Fibroblast of upper back skin (primary cell): ENCODE measurements around the gene SPATA13.

Experiments
- DNase-seq: peaks from one replicate; pipeline ENCODE4 v3.0.0-alpha.2; 2013

Gene SPATA13

DNA sequence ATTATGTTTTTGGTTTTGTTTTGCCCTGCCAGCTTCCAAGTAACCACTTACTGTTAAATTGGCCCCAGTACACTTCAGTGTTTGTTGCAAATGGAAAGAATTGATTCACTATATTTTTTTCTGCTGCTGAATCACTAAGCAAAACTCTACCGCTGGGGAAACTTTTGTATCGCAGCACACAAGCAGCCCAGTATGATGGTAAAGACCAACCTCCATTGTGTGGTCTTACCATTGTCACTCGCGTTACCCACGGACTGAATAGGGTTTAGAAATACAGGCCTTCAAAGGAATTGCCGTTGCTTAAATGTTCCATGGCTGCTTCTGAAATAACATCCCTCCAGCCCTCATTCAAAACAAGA is 7.9 kb downstream of the SPATA13 start:
- DNase-seq, result no peak

DNA sequence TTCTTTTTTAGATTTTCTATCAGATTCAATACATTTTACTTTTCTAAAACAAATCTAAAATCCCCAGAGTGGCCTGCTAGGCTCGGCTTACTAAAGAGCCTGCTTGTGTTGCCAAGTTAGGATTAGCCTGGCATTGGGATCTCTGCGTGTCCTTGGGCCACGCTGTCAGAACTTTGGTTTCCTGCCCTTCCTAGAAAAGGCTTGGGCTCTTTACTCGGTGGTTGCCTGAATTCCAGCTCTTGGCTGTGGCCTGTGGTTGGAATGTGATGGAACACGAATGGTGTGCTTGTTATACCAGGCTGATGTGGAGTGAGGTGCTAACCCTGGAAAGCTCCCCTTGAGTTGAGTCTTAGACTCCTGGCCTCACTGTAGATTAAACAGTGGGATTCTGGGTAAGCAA is 8.5 kb downstream of the SPATA13 start:
- no peak for DNase-seq

DNA sequence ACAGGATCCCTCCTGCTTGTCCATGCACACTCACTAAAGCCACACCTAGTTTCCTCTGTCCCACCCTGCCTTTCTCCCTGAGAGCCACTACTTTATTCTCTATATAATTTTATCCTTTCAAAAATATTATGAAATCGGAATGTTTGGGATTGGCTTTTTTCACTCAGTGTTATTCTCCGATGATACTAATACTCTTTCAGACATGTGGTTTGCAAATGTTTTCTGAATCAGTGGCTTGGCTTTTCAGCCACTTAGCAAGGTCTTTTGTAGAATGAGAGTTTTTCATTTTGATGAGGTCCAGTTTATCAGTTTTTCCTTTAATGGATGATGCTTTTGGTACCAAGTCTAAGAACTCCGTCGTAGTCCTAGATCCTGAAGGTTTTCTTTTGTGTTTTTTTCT is 11.6 kb downstream of the SPATA13 start:
- no peak for DNase-seq

DNA sequence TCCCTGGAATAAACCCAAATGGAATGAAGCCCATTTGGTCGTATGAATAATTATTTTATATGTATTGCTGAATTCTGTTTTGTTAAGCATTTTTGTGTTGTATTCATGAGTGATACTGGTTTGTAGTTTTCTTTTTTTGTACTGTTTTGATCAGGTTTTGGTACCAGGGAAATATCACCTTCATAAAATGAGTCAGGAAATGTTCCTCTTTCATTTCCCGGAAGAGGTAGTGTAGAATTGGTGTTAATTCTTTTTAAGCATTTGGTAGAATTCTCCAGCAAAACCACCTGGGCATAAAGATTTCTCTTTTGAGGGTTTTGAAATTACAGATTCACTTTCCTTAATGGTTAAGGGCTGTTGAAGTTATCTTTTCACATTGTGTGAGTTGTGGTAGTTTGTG is 13.3 kb downstream of the SPATA13 start:
- no peak for DNase-seq

DNA sequence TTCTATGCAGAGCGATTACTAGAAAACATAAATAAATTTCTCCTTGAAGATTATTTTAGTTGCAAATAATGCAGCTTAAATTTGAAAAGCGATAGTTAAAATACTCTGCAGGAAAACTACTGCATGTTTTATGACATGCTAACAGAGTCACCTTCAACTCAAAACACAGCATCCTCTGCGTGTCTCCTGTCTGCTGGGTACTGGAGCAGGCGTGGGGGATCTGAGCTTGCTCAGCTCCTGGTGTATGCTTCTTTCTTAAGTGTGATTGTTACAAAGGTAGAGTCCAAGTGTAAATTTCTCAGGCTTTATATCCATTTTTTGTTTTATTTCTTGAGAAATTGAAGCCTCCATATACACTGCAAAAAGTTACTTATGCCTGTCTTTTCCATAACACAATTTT is 15.3 kb downstream of the SPATA13 start:
- DNase-seq, result no peak

DNA sequence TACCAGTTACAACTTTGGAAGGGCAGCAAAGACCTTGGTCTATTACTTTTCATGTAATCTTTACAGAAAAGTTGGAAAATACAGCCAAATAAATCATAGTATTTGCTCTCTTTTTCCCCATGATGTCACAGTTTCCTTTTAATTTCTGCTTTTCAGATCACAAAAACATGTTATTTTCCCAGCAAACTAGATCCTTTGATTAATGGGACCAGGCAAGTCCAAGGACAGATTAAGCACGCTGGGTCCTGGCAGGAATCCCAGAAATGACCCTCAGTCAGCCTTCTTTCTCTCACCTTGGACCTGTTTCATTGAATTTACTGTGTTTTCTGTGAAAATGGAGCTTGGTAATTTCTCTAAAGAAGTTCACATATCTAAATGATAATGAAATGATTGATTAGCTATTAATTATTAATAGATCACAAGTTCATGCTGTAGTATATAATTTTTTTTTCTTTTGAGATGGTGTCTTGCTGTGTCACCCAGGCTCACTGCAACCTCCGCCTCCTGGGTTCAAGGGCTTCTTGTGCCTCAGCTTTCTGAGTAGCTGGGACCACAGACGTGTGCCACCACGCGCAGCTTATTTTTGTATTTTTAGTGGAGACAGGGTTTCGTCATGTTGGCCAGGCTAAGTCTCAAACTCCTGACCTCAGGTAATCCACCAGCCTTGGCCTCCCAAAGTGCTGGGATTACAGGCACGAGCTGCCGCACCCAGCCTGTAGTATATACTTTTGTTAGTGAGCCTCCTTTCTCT is 16.0 kb downstream of the SPATA13 start:
- DNase-seq, result no peak

DNA sequence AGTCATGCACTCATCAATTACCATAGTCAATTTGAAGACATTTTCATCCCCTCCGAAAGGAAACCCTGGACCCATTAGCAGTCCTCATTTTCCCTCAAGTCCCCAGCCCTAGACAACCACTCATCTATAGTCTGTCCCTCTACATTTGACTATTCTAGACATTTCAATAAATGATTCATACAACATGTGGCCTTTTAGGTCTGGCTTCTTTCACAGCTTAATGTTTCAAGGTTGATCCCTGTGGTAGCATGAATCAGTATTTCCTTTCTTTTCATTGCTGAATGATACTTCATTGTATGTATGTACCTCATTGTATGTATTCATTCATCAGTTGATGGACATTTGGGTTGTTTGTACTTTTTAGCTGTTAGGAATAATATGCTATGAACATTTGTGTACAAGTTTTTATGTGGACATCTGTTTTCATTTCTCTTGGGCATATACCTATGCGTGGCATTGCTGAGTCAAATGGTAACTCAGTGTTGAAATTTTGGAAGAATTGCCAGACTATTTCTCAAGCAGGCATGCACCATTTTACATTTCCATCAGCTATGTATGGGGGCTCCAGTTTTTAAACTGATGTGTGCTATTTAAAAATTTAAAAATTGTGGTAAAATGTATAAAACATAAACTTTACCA is 18.4 kb downstream of the SPATA13 start:
- DNase-seq, result peak; percentile 25

DNA sequence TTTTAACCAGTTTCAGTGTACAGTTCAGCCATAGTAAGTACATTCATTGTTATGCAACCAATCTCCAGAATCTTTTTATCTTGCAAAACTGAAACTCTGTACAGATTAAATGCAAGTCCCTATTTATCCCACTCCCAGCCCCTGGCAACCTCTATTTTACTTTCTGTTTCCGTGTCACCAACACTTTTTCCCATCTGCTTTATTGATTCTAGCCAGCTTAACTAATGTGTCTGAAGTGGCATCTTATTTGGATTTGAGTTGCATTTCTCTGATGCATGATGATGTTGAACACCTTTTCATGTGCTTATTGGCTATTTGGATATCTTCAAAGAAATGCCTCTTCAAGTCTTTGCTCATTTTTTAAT is 18.9 kb downstream of the SPATA13 start:
- DNase-seq, result no peak

DNA sequence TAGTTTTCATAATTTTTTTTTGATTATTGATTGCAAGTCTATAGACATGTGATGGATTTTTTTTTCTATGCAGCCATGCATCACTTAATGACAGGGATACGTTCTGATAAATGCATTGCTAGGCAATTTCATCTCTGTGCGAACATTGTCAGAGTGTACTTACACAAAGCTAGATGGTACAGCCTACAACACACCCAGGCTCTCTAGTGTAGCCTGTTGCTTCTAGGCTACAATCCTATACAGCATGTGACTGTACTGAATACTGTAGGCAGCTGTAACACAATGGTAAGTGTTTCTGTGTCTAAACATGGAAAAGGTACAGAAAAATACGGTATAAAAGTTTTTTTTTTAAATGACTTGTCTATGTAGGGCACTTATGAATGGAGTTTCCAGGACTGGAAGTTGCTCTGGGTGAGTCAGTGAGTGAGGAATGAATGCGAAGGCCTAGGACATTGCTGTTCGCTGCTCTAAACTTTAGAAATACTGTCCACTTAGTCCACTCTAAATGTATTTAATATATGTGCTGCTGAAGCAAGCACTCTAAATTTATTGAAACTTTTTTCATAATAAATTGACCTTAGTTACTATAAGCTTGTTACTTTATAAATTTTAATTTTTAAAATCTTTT is 20.3 kb downstream of the SPATA13 start:
- DNase-seq, result peak; percentile 37

DNA sequence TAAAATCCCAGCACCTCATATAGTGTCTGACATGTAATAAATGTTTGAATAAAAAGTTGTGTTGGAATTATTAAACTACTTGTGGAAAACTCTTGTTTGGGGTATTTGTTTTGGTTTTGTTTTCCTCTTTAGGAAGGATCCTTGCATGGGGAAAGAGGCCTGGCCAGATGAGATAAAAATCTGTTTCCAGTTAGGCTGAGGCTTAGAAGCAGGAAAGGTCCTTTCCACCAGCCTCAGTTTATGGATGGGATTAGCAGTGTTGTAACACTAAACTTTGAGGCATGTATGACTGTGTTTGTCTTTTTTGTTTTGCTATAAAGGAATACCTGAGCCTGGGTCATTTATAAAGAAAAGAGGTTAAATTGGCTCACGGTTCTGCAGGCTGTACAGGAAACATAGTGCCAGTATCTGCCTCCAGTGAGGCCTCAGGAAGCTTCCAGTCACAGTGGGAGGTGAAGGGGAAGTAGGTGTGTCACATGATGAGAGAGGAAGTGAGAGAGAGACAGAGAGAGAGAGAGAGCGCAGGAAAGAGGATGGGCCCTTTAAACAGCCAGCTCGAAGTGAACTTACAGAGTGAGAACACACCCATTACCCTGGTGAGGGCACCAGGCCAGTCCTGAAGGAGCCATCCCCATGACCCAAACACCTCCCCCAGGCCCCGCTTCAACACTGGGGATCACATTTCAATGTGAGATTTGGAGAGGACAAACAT is 21.6 kb downstream of the SPATA13 start:
- no peak for DNase-seq

DNA sequence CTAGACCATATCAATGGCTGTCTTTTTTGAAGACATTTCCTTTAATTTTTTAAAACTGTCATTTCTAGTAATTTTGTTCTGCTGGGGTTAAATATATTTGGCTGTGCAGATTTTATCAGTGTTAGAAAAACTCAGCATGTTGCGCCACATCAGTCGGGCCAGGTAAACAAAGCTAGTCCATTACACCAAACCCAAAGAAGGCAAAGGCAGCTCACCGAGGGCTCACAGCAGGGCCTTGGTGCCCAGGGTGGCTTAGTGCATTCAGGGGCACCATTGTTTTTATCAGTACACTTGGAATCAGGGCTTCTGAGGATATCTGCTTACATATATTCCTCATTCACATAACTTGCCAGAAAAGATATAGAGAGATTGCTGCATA is 22.2 kb downstream of the SPATA13 start:
- no peak for DNase-seq

DNA sequence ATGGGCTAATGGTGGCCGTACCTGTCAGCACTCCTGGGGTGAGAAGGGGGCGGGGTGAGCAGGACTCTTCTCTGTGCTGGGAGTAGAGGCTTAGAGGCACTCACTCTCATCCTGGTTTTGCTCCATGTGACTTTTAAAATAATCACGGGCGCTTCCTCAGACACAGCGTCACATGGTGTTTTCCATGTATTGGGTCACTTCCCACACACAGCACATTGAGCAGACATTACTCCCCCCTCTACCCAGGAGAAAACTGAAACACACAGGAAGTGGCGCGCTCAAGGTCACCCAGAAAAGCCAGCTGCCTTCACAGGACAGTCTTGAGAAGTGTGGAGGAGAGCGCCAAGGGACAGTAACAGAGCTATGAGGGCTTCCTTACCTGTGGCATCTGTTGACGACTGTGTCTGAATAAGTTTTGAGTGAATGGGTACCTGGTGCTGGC is 23.2 kb downstream of the SPATA13 start:
- DNase-seq, result no peak

DNA sequence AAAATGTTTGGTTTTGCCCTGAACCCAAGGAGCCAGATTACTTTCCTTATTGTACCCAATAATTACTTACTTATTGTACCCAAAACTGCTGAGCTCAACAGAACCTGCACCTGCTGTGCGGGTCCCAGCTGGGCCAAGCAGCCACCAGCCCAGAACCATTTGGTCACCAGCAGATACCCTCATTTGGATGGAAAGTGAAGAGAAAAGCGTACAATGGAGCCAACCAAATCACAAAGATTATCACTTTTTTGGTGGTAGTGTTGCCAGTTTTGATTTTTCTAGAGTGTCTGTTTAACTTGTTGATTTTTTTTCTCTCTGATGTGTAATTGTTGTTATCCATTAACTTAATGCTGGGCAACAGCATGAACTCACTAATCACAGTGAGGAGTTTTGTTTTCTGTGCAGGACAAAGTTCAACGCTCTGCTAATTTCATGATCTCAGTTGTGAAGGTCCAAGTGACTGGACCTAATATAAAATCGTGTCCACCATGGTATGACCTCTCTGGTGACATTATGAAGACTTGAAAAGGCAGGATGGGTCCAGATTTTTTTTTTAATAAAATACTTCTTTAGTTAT is 23.8 kb downstream of the SPATA13 start:
- DNase-seq, result no peak

DNA sequence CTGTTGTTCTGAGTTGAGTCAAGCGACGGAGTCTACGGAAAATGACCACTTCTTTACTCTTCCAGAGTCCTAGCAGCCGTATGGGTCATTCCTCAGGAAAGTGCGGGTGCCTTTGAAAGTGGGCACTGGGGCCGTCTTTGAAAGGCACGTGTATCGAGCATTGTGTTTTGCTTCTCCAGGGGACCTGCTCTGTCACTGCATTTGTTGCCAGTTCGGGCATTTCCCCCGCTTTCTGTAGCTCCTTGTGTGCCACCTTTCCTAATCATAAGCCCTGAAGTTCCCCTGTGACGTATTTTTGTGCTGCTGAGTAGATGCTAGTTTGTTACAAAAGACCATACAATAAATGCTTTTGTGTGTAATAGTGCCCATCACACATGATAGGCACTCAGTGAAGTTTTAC is 24.4 kb downstream of the SPATA13 start:
- DNase-seq, result no peak

DNA sequence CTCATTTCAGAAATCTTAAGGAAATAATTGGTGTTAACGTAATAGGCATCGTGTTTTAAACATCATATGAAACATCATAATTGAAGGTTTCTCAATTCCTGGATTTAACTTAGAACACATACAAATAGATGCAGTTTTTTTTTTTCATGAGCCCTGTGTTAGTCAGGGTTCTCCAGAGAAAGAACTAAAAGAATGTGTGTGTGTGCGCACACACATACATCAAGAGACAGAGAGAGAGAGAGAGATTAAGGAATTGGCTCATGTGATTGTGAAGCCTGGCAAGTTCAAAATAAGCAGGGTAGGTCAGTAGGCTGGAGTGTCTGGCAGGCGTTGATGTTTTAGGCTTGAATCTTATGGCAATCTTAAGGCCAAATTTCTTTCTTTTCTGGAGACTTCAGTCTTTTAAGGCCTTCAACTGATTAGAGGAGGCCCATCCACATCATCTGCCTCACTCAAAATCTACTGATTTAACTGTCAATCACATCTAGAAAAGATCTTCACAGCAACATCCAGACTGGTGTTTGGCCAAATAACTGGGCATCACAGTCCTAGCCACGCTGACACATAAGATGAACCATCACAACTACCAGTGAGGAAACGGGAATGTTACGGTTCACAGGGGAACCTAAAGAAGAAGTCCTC is 25.2 kb downstream of the SPATA13 start:
- peak; percentile 37 for DNase-seq

DNA sequence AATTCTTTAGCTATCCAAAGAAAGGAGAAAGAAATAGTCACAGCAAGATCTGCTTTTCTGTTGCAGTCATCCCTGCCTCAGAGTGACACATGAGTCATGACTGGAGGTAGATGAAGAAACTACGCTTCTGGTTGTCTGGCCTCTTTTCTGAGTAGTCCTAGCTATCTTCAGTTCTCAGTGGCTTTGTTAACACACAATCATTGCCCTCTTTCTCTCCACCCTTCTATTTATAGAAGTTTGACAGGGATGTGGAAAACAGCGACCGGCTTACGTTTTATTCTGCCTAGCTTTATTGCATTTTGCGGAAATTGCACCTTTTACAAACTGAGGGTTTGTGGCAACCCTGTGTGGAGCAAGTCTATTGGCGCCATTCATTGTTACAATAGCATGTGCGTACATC is 26.7 kb downstream of the SPATA13 start:
- no peak for DNase-seq

DNA sequence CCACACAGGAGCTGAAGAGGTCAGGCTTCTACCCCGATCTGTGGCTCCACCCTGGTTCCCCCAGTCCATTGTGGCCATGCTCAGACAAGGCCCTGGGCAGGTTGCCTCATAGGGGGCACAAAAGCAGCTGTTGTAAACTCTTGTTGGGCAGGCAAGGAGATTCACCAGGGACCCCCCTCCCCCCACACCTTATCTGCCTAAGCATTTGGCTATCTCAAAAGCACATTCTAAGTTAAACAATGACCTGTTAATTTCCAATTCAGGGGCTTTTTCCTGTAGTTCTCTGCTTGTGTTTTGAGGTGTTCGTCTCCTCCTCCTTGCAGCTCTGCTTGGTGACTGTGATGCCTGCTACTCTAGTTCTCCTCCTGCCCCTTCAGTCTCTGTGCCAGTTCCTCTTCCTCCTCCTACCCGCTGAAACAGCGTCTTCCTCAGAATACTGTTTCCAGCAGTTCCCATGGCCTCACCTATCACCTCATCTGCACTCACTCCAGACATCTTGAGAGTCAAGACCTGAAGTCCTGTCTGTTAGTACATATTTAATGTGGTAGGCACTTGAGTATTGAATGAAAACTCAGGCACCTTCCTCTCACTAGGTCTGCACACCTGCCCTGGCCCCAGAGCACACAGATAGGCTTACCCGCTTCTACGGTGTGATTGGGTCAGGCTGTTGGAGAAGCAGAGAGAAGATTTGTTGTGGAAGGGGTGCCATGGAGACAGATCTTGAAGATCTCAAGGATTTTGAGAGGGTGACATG is 31.7 kb downstream of the SPATA13 start:
- no peak for DNase-seq

DNA sequence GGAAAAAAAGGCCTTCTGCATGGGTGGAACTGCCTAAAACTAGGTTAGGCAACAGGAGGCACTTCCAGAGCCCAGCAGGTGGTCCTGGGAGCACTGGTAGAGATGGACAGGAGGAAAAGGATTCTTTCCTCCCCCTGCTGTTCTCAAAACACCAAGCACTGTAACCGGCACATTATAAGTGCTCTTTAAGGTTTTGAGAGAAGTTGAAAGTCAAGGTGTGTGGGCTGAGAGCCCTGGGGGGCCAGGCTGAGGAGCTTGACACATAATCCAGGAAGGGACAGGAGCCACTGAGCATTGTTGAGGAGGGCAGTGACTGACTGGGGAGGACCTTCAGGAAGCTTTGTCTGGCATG is 32.3 kb downstream of the SPATA13 start:
- DNase-seq, result no peak

DNA sequence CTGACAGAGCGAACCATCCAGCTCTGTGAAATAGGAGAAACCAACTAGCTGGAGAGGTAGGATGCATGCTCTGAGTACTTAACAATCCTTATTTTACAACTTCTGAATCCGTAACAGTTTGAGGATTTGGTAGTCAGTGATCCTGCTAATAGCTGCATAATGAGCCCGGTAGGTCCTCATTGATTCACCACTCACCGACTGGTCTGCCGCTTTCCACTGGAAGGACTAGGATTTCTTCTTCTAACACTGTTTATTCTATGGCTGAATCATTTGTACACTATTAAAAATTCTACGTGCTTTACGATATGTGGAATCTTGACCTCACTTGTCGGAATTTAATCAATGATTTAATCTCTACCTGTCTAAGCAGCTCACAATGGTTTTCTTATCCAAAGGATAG is 33.9 kb downstream of the SPATA13 start:
- DNase-seq, result no peak

DNA sequence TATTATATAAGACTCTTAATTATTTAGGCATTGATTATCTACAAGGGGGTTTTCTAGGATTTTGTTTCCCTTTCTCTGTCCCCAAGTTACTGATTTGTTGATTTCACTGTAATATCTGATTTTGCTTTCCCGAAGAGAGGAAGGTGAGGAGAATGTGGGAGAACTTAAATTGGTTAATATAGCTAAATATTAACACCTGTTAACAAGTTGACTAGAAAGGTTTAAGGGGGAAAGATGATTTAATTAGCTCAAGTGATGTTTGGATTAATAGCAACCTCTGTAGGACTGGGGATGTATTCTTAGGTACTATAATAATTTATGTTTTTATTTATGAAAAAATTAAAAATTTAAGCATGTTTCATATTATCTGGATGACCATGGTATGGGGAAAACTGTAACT is 35.1 kb downstream of the SPATA13 start:
- DNase-seq, result no peak

DNA sequence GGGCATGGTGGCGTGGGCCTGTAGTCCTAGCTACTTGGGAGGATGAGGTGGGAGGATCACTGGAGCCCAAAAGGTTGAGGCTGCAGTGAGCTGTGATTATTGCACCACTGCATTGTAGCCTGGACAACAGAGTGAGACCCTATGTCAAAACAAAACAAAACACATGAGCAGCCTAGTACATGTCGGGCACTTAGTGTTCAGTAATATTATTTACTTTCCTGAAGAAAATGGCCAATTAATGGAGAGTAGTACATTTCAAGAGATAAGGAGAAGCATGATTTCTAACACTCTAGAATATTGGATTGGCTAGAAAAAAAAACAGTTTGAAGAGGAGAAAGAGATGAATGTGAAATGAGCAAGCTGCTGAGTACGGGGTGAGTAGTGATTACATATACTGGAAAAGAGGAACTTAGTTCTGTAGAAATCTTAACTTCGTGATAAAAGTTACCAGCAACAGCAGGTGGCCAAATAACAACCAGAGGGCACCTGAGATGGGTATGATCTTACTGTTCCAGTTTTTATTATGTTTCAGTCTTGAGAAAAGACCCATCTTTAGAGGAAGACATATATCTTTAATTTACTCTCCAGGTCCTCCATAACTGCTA is 36.2 kb downstream of the SPATA13 start:
- DNase-seq, result no peak

DNA sequence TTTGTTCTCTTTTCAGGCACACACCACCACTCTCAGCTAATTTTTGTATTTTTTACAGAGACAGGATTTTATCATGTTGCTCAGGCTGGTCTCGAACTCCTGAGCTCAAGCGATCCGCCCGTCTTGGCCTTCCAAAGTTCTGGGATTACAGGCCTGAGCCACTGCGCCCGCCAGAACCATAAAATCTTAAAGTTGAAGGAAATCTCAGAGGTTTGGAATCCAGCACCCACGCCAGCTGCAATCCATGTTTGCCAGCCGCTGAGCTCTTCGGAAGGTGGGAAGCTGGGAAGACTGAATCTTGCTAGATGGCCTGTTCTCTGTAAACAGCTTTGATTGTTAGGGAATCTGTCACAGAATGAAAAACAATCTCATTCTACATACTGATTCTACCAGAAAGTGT is 38.5 kb downstream of the SPATA13 start:
- no peak for DNase-seq
